HG03342 (cell line): ENCODE measurements around the gene MBLAC1.

Source experiments
- ATAC-seq: cut with Tn5 transposase; IDR thresholded peaks from one replicate; pipeline ENCODE4 v1.9.1; 2021; ENCODE audit warnings: mild to moderate bottlenecking, moderate library complexity; ENCODE audit not compliant: unreplicated experiment

The MBLAC1 gene

GRCh38 chr7:100095704-100096103 is 31.1 kb upstream of the MBLAC1 start:
- ATAC-seq: no peak

DNA sequence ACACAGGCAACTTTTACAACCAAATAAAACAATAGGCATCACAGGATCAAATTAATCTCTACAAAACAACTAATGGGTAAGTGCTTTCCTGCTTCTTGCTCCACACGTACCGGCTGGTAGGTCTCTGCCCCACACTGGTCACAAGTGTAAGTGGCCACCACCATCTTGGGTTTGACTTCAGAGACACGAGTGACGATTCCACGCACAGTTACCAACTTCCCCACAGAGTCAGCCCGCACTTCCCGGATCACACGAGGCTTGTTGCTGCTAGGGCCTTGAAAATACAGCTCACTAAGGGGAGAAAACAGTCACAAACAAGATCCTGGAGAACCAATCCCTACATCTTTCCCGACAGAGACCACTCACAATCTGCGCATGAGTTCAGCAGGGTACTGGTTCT is 27.9 kb upstream of the MBLAC1 start:
- no peak for ATAC-seq

GRCh38 chr7:100099452-100099851 is 27.3 kb upstream of the MBLAC1 start:
- ATAC-seq: no peak

- ATAC-seq: peak; percentile 55
Measured at GRCh38 chr7:100100420-100101015, 26.2 kb upstream of the MBLAC1 start.

DNA sequence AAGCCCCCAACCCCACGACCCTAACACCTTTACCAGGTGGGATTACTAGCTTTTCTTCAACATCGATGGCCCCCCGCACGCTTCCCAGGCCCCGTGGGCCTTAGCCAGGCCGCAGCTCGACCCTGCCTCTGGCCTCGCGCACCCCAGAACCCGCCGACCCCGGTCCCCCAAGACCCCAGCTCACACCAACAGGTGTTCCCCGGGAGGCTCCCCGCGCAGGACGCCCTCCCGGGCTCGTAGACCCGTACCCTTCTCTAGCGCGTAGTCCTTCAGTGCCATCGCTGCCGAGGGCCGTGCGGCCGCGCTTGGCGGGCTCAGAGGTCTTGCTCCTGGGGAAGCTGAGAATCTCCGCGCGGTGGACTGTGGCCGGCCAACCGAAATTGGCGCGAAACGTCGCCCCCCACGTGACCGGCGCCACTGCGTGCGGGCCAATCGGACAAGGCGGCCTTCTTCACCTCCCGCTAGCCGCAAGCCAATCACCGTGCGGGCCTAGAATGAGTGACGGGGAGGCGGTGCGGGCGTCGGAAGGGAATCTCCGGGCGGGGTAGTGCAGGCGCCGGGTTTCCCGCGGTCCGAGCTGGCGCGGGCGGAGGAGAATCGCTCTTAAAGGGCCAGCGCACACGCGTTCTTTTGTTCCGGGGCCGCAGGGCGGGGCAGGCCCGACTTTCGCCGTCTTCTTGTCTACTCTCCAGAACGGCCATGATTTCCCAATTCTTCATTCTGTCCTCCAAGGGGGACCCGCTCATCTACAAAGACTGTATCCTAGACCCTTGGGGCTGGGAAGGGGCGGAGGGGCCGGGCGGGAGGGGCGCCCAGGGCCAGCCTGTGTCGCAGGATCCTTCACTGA is 25.5 kb upstream of the MBLAC1 start, which contains the start of the genes AP4M1 and MCM7:
TSS of gene AP4M1 (plus strand) at position 628 of the 847 bp plus-strand sequence. CDS start at position 700, 72 bp downstream.
TSS of gene MCM7 (minus strand) at position 382 of the 847 bp plus-strand sequence. CDS start at position 279, 103 bp downstream.
- ATAC-seq: peak; percentile 81

- ATAC-seq: no peak
Measured at GRCh38 chr7:100102950-100103840, 23.6 kb upstream of the MBLAC1 start.

GRCh38 chr7:100105534-100105933 is 21.2 kb upstream of the MBLAC1 start:
- no peak for ATAC-seq

DNA sequence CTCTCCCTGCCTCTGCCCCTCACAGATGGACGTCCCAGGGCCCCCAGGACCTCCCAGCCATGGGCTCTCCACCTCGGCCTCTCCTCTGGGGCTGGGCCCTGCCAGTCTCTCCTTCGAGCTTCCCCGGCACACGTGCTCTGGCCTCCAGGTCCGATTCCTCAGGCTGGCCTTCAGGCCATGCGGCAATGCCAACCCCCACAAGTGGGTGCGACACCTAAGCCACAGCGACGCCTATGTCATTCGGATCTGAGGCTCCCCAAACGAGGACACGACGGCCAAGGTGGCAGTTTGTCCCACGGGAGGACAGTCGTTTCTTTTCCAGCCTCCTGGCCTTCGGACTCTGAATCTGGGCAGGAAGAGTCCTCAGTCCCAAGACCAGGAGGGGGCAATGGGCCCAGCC is 20.1 kb upstream of the MBLAC1 start:
- no peak for ATAC-seq

DNA sequence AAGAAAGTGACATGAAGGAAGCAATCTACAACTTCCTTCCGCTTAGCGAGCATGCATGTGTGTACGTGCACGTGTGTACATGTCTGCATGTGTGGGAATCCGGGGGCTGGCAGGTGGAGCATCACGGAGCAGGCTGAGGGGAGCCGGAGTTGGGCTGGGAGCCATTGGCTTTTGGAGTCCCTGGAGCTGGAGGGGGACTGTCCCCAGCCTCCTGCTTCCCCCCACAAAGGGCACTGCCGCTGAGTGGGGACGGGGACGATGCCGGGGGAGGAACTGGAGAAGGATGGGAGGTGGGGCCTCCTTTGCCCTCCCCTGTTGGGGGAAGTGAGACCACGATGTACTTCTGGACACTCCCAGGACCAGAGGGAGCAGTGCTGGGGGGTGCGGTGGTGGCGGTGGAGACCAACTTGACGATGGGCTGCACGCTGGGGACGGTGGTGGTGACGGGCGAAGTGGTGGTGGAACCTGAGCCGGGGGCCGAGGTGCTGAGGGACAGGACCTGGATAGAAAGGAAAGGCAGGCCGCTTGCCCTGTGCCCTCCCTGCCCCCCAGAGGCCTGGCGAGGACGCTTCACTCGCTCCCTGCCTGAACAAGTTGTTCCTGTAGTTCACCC is 19.5 kb upstream of the MBLAC1 start:
- no peak for ATAC-seq

DNA sequence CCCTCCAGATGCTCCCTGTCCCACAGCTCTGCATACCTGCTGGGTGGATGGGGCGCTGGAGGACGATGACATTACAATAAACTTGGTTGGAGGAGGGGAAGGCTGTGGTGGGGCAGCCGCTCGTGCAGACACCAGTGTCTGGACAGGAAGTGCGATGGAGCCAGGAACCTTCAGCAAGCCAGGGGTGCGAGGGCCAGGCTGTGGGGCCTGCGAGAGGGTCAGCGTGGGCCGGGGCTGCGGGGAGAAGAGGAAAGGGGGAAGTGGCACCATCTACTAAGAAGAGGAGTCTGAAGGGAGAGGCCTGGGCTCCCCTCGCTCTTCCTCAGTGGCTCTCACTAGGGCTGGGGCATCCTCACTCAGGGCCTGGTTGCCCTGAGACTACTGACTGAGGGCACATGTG is 18.9 kb upstream of the MBLAC1 start:
- no peak for ATAC-seq

DNA sequence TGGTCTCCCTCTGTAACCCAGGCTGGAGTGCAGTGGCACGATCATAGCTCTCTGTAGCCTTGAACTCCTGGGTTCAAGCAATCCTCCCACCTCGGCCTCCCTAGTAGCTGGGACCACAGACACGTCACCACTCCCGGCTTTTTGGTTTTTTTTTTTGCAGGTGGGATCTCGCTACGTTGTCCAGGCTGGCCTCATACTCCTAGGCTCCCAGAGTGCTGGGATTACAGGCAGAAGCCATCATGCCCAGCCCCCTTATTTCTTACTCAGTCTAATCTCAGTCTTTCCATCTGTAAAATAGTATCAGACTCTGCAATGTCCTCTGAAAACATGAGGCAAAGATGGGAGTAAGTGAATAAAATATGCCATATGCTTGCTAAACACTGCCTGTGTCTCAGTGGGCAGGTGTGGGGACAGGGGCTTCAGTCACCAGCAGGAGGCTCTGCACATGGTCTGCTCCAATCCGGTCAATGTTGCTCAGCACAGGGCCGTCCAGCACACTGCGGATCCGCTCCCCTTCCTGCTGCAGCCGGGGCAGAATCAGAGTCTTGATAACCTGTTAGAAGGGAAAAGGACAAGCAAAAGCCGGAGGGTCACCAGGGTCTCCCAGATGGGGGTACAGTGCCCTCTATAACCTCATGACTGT is 17.1 kb upstream of the MBLAC1 start:
- ATAC-seq: no peak

GRCh38 chr7:100111156-100111555 is 15.6 kb upstream of the MBLAC1 start:
- ATAC-seq: no peak

DNA sequence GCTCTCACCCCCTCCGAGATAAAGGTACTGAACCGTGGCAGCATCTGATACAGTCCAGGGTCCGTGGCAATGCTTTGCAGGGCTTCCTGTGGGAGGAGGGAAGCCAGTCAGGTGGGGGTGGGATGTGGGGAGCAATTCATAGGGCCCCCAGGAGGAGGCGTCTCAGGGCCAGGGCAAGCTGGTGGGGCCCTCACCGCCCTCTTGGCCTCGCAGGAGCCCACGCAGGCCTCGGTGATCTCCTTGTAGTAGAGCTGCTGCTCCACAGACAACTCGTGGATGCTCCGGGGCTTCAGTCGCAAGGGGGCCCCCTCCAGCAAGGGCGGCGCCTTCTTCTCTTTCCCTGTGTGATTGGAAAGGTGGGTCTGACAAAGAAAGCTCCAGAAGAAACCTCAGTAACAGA is 14.9 kb upstream of the MBLAC1 start:
- ATAC-seq: no peak

DNA sequence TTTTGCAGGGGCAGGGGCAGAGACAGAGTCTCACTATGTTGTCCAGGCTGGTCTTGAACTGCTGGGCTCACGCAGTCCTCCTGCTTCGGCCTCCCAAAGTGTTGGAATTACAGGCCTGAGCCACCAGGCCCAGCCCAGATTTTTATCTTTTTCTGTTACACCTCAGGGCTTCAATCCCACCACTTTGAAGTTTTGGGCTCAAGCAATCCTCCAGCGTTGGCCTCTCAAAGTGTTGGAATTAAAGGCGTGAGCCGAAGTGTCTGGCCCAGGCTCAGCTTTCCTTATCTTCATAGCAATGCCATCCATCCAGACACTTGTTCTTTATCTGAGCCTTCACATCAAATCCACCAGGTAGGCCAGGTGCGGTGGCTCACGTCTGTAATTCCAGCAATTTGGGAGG is 11.7 kb upstream of the MBLAC1 start:
- no peak for ATAC-seq

DNA sequence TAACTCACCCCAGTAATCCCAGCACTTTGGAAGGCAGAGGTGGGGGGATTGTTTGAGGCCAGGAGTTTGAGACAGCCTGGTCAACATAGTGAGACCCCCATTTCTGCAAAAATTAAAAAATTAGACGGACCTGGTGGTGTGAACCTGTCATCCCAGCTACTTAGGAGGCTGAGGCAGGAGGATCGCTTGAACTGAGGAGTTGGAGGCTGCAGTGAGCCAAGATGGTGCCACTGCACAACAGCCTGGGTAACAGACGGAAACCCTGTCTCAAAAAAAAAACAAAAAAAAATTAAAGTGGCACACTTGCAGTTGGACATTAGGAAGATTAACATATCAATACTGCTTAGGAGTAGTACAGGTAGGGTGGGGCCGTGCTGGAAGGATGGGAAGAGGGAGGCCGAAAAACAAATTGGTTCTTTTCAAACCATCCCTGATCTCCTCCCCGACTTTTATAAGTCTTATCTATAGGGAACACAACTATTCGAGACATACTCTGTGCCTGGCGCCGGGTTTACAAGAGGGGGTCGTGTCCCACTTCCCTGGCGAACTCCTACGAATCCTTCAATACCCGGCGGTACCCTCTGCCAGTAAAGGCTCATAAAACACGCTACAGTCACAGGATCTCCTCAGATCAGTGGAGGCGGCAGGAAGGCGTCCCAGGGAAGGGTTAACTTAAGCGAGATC is 8.2 kb upstream of the MBLAC1 start:
- no peak for ATAC-seq

DNA sequence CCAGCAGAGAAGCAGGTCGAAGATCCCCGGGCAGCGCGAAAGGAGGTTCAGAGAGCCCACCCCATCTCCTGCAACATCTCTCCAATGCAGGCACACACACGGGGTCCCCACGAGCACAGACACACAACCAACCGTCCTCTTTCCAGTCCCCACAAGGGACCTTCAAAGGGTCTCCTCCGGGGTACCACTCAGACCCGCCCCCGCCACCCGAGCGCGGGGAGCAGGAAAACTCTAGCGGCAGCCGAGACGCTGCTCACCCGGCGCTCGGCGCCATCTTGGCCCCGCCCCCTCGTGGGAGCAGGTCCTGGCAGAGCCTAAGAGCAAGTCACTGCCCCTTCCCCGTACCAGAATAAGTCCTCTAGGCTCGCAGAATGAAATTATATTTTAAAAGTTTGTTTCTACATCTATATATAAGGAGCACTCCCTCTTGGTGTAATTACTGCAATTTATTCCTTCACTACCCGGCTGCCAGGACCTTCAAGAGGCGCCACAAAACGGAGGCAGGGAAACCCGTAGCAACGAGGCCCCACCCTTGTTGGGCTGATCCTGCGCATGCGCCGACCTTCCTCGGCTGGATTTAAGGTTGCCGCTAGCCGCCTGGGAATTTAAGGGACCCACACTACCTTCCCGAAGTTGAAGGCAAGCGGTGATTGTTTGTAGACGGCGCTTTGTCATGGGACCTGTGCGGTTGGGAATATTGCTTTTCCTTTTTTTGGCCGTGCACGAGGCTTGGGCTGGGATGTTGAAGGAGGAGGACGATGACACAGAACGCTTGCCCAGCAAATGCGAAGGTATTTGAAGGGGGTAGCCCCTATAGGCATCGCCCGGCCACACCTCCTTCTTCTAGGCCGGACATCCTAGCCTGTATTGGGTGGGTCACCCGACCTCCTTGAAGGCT is 7.4 kb upstream of the MBLAC1 start, which contains the start of the genes CNPY4 and TAF6:
TSS of gene CNPY4 (plus strand) at position 563 of the 898 bp plus-strand sequence. CDS start at position 674, 111 bp downstream.
TSS of gene TAF6 (minus strand) at position 287 of the 898 bp plus-strand sequence. CDS start 5,149 bp downstream, outside the sequence.
- peak; percentile 60 for ATAC-seq

DNA sequence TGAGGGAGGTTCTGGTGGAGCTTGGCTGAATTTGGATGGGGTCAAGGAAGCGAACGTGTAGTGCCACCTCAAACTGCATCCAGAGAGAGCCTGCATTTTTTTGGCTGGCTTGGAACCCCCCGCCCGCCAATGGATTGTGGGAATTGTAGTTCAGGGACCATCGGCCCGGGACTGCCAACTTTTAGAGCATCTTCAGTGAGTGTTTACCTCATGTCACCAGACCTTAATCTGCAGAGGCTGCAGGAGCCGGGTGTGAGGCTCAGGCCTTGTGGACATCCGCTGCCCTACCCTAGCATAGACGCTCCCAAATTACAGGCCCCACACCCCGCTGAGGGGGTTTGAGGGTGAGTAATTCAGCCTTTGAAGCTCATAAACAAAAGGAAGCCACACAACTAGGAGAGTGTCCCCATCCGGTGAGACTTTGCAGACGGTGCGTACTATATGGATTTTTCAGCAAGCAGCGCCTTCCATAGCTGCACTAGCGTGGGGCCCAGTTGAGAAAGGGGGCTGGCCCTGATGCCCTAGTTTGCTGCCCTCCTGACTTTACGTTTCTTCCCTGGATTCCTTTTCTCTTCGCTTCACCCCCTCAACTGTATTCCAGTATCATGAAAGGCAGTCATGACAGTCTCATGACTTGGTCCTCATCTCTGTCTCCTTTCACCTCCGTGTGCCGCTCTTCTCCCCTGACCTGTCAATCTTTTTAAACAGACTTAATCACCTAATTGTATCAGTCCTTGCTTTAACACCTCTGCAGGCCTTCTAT is 6.6 kb upstream of the MBLAC1 start:
- ATAC-seq: peak; percentile 38

GRCh38 chr7:100120733-100121036 is 6.1 kb upstream of the MBLAC1 start:
- ATAC-seq: no peak
